Activated T-helper 1 cell treated with anti-CD3 and anti-CD28 coated beads, Interleukin-12 subunit alpha, Interleukin-12 subunit beta, Interleukin-2, Interleukin-4 antibody, amounts not matched to agents 30 ng/mL and 10 ng/mL and 1 ng/mL, durations not matched to agents 14 hours and 24 hours and 36 hours (primary cell): ENCODE data around the gene TMBIM1. TPM values are rescaled to one million over a fixed set of nuclear protein-coding genes. Genes with fewer than 3 reads are reported as not detected.
"Not testable (repeated sequence)": the region's sequence is repeated elsewhere in the genome, so short reads cannot be mapped to it uniquely, and the experiment has no call there.

ENCODE experiments used
- DNase-seq: peaks from one replicate; pipeline ENCODE4 v3.0.0; 2021; ENCODE audit warnings: low spot score
- H3K27ac Mint-ChIP-seq: one replicate; pipeline ENCODE4 v1.8.0; 2021; ENCODE audit warnings: mild to moderate bottlenecking, mixed read lengths
- H3K27me3 Mint-ChIP-seq: one replicate; pipeline ENCODE4 v1.8.0; 2022; ENCODE audit warnings: mild to moderate bottlenecking, moderate library complexity, mixed read lengths; ENCODE audit not compliant: insufficient read depth
- H3K36me3 Mint-ChIP-seq: one replicate; pipeline ENCODE4 v1.8.0; 2021; ENCODE audit warnings: low read depth, mixed read lengths
- H3K4me1 Mint-ChIP-seq: one replicate; pipeline ENCODE4 v1.8.0; 2021; ENCODE audit warnings: low read depth, mixed read lengths
- H3K4me3 Mint-ChIP-seq: one replicate; pipeline ENCODE4 v1.8.0; 2021; ENCODE audit warnings: mild to moderate bottlenecking, moderate library complexity, mixed read lengths
- H3K9me3 Mint-ChIP-seq: one replicate; pipeline ENCODE4 v1.8.0; 2021; ENCODE audit warnings: mixed read lengths
- intact Hi-C: fragments of 100-400 bp; cut with micrococcal nuclease; formaldehyde crosslinking; loops from one replicate; pipeline ENCODE4 v1.15.1; 2024
- total RNA-seq: library from RNA; stranded (reverse); gene quantifications from 2 replicates; pipeline ENCODE4 v1.2.3, GENCODE V29; 2022

TMBIM1 gene
- total RNA-seq, 1 donor from 2014 or later, result 66.2 TPM

DNA sequence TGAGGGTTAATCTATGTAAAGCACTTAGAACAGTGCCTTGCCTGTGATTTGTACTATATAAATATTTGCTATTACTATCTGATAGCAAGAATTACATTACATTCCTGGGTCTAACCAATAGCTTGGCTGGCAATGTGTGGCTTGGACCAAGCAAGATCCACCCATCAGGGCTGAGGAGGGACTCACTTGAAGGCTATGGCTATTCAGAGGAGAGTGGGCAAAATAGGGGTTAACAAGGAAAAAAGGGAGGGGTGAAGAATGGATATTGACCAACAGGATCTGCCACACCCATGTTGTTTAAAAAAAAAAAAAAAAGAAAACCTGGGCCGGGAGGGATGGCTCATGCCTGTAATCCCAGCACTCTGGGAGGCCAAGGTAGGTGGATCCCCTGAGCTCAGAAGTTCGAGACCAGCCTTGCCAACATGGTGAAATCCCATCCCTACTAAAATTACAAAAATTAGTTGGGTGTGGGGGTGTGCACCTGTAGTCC, 20.0 kb upstream of the TMBIM1 start:
- DNase-seq, result no peak
- H3K9me3 Mint-ChIP-seq, result no peaks in the 10 kb centered on the region
- intact Hi-C loops, result no loop called here

DNA sequence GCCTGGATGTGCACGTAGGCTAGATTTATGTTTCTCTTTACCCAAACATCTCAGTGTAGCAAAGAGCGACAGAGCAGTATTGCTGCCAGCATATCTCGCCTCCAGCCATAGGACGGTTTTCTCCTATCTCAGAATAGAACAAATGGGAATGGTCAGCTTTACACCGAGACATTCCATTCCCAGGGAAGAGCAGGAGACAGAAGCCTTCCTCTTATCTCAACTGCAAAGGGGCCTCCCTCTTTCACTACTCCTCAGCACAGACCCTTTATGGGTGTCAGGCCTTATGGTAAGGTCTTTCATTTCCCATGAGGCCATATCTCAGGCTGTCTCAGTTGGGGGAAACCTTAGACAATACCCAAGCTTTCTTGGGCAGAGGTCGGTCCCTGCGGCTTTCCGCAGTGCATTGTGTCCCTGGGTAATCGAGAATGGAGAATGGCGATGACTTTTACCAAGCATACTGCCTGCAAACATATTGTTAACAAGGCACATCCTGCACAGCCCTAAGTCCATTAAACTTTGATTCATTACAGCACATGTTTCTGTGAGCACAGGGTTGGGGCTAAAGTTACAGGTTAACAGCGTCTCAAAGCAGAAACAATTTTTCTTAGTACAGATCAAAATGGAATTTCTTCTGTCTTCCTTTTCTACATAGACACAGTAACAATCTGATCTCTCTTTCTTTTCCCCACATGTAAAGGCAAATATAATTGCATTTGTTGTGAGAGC, 19.4 kb upstream of the TMBIM1 start:
- not testable (repeated sequence) for H3K4me3 Mint-ChIP-seq

More for the DNA sequence above, 20.0 kb upstream of the TMBIM1 start:
- H3K36me3 Mint-ChIP-seq, result peaks cover 8% of the 10 kb centered on the region
- peaks cover 5% of the 10 kb centered on the region for H3K27me3 Mint-ChIP-seq
- peak overlapping the region; percentile 34 for H3K27ac Mint-ChIP-seq
- H3K4me1 Mint-ChIP-seq, result peaks cover 20% of the 10 kb centered on the region
- no peak overlapping the region for H3K4me3 Mint-ChIP-seq

DNA sequence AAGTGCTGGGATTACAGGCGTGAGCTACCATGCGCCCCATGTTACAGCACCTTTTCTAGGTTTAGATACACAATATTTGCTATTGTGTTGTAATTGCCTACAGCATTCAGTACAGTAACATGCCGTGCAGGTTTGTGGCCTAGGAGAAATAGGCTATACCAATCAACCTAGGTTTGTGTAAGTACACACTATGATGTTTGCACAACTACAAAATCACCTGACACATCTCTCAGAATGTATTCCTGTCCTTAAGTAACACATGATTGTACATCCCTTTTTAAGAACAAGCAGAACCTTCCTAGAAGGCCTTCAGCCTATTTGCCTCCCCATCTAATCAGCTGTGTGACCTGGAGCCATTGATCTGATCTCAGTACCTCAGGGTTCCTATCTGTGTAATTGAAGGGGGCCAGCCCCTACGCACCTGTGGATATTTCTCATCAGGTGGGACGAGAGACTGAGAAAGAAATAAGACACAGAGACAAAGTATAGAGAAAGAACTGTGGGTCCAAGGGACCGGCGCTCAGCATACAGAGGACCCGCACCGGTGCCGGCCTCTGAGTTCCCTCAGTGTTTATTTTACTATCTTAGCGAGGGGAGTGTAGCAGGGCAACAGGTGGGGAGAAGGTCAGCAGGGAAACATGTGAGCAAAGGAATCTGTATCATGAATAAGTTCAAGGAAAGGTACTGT, 18.7 kb upstream of the TMBIM1 start:
- peaks cover 7% of the 10 kb centered on the region for H3K27me3 Mint-ChIP-seq
- H3K4me3 Mint-ChIP-seq, result no peak overlapping the region
- peaks cover 4% of the 10 kb centered on the region for H3K36me3 Mint-ChIP-seq
- intact Hi-C loops, result no loop called here
- peaks cover 7% of the 10 kb centered on the region for H3K4me1 Mint-ChIP-seq
- no peak for DNase-seq
- no peaks in the 10 kb centered on the region for H3K9me3 Mint-ChIP-seq
- no peak overlapping the region for H3K27ac Mint-ChIP-seq

More for the DNA sequence above, 19.4 kb upstream of the TMBIM1 start:
- H3K27me3 Mint-ChIP-seq, H3K9me3 Mint-ChIP-seq, DNase-seq, intact Hi-C loops, H3K36me3 Mint-ChIP-seq: not testable (repeated sequence)
- Mint-ChIP-seq H3K27ac (peak overlapping the region; percentile 34), H3K4me1 (peaks cover 14% of the 10 kb centered on the region)

DNA sequence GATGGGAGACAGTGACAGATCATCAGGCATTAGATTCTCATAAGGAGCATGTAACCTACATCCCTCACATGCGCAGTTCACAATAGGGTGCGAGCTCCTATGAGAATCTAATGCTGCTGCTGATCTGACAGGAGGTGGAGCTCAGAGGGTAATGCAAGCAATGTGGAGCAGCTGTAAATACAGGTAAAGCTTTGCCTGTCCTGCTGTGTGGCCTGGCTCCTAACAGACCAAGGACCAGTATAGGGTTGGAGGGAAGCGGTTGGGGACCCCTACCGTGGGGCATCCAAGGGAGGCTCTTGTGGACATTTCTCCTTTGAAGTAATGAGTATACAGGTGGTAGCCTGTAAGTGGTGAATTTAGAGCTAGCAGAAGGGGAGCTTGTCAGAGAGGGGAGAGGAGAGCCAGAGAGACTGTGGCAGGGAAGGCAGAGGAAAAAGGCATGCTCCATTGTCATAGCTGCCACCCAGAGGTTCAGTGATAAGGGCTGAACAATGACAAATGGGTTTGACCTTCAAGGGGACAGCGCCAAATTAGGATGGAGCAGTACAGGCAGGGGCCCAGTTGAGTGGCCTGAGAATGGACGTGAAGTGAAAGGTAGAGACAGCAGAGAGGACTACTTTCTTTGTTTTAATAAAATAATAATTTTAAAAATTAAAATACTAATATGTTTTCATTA, 15.2 kb upstream of the TMBIM1 start:
- DNase-seq, result no peak
- Mint-ChIP-seq H3K27me3 (peaks cover 9% of the 10 kb centered on the region), H3K27ac (no peak overlapping the region), H3K4me1 (no peaks in the 10 kb centered on the region), H3K36me3 (no peaks in the 10 kb centered on the region), H3K9me3 (no peaks in the 10 kb centered on the region), H3K4me3 (no peak overlapping the region)
- intact Hi-C loops, result no loop called here

- intact Hi-C loops, result no loop called here
- H3K36me3 Mint-ChIP-seq, result no peaks in the 10 kb centered on the region
- H3K27me3 Mint-ChIP-seq, result peaks cover 9% of the 10 kb centered on the region
Observed at GRCh38 chr2:218306184-218306920, 14.0 kb upstream of the TMBIM1 start.

DNA sequence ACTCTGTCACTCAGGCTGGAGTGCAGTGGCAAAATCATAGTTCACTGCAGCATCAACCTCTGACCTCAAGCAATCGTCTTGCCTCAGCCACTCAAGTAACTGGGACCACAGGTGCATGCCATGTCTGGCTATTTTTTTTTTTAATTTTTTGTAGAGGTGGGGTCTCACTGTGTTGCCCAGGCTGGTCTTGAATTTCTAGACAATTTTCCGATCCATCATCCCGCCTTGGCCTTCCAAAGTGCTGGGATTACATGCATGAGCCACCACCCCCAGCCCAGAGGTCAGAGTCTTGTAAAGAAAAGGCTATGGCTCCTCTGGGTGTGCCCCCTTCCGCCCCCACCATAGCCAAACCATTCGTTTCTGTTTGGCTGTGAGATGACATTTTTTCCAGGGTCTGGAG, 13.1 kb upstream of the TMBIM1 start:
- Mint-ChIP-seq H3K4me3 (no peak overlapping the region), H3K36me3 (no peaks in the 10 kb centered on the region), H3K9me3 (no peaks in the 10 kb centered on the region), H3K27ac (no peak overlapping the region), H3K27me3 (peaks cover 9% of the 10 kb centered on the region), H3K4me1 (peaks cover 5% of the 10 kb centered on the region)
- no peak for DNase-seq
- intact Hi-C loops, result no loop called here

More at GRCh38 chr2:218306184-218306920, 14.0 kb upstream of the TMBIM1 start:
- no peaks in the 10 kb centered on the region for H3K9me3 Mint-ChIP-seq
- H3K4me1 Mint-ChIP-seq, result peaks cover 3% of the 10 kb centered on the region
- no peak overlapping the region for H3K4me3 Mint-ChIP-seq
- no peak overlapping the region for H3K27ac Mint-ChIP-seq
- no peak for DNase-seq

DNA sequence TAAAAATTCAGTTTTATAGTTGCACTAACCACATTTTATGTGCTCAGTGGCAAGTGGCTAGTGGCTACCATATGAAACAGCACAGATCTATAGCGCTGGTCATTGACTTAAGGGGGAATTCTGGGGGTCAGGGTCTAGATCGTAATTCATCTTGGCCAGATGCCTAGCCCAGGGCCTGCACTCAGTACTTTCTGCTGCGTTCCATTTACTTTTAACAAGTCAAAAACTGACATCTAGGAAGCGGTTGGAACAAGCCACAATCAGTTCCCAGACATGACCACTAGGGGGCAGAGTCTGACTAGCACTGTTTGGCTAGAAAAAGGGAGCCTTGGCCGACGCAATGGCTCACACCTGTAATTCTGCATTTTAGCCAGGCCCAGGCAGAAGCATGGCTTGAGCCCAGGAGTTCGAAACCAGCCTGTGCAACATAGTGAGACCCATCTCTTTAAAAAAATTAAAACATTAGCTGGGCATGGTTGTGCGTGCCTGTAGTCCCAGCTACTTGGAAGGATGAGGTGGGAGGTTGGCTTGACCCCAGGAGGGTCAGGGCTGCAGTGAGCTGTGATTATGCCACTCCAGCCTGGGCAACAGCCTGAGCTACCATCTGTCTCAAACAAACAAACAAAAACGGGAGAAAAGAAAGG, 9.0 kb upstream of the TMBIM1 start:
- no peak overlapping the region for H3K4me3 Mint-ChIP-seq
- peak; percentile 83 for DNase-seq
- no peaks in the 10 kb centered on the region for H3K36me3 Mint-ChIP-seq
- no peaks in the 10 kb centered on the region for H3K9me3 Mint-ChIP-seq
- no peak overlapping the region for H3K27ac Mint-ChIP-seq
- H3K27me3 Mint-ChIP-seq, result peaks cover 2% of the 10 kb centered on the region
- peaks cover 5% of the 10 kb centered on the region for H3K4me1 Mint-ChIP-seq
- intact Hi-C loops, result loop anchor here (1.0 to 5.0 kb wide), 9 partner anchors 9 to 267 kb away; partner anchors contain the start of genes CATIP, CNOT9, TMBIM1 and USP37

DNA sequence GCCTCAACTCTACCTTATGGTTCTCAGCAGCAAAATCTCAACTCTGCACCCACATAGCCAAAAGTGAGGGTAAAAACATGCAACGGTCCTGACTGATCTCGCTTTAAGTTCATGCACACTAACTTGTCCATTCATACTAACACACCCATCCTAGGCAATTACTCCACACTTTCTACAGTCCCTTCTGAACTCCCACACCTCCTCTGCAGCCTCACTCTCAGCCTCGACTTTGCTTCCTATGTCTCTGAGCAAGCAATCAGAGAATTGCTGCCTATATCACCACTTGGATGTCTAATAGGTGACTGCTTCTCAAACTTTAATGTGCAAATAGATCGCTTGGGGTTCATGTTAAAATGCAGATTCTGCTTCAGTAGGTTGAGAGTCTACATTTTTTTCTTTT, 7.8 kb upstream of the TMBIM1 start:
- H3K4me3 Mint-ChIP-seq, result no peak overlapping the region

GRCh38 chr2:218298314-218298875, 6.1 kb upstream of the TMBIM1 start:
- intact Hi-C loops, result no loop called here
- peaks cover 20% of the 10 kb centered on the region for H3K4me1 Mint-ChIP-seq
- no peaks in the 10 kb centered on the region for H3K27me3 Mint-ChIP-seq
- no peak for DNase-seq
- H3K9me3 Mint-ChIP-seq, result no peaks in the 10 kb centered on the region
- no peaks in the 10 kb centered on the region for H3K36me3 Mint-ChIP-seq
- no peak overlapping the region for H3K4me3 Mint-ChIP-seq
- no peak overlapping the region for H3K27ac Mint-ChIP-seq

More for the DNA sequence above, 7.8 kb upstream of the TMBIM1 start:
- DNase-seq, result no peak
- Mint-ChIP-seq H3K9me3 (no peaks in the 10 kb centered on the region), H3K4me1 (peaks cover 9% of the 10 kb centered on the region), H3K27ac (no peak overlapping the region), H3K36me3 (no peaks in the 10 kb centered on the region), H3K27me3 (peaks cover 2% of the 10 kb centered on the region)
- intact Hi-C loops, result loop anchor here (2.0 to 5.0 kb wide), 3 partner anchors 67 to 217 kb away; no protein-coding TSS in a partner anchor

GRCh38 chr2:218296847-218297246, 4.5 kb upstream of the TMBIM1 start:
- intact Hi-C loops, result no loop called here

DNA sequence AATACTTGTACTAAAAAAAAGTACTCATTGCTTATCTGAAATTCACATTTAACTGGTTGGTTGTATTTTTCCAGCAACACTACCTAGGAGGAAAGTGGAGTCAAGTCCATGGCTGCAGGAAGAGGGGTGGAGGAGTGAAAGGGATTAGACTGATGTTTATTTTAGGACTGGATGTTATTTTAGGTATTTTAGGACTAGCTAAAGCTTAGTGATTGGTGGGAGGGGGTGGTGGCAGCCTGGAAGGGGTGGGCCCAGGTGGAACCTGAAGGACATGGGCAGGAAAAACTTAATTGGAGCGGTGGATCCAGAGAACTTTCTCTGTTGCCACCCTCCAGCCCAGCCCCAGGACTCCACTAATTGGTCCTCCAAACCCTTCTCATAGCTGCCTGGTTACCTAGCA, 3.9 kb upstream of the TMBIM1 start:
- no peaks in the 10 kb centered on the region for H3K27me3 Mint-ChIP-seq
- H3K4me3 Mint-ChIP-seq, result no peak overlapping the region
- H3K9me3 Mint-ChIP-seq, result no peaks in the 10 kb centered on the region
- intact Hi-C loops, result no loop called here
- no peaks in the 10 kb centered on the region for H3K36me3 Mint-ChIP-seq
- no peak overlapping the region for H3K27ac Mint-ChIP-seq
- DNase-seq, result no peak
- peaks cover 23% of the 10 kb centered on the region for H3K4me1 Mint-ChIP-seq

More at GRCh38 chr2:218296847-218297246, 4.5 kb upstream of the TMBIM1 start:
- Mint-ChIP-seq H3K4me1 (peaks cover 27% of the 10 kb centered on the region), H3K9me3 (no peaks in the 10 kb centered on the region), H3K36me3 (no peaks in the 10 kb centered on the region), H3K27ac (no peak overlapping the region), H3K4me3 (no peak overlapping the region), H3K27me3 (no peaks in the 10 kb centered on the region)
- DNase-seq, result no peak

- no peak overlapping the region for H3K4me3 Mint-ChIP-seq
- H3K4me1 Mint-ChIP-seq, result peaks cover 33% of the 10 kb centered on the region
- intact Hi-C loops, result no loop called here
- H3K9me3 Mint-ChIP-seq, result no peaks in the 10 kb centered on the region
- H3K27ac Mint-ChIP-seq, result no peak overlapping the region
- no peaks in the 10 kb centered on the region for H3K27me3 Mint-ChIP-seq
- no peak for DNase-seq
- no peaks in the 10 kb centered on the region for H3K36me3 Mint-ChIP-seq
Observed at GRCh38 chr2:218295029-218295428, 2.7 kb upstream of the TMBIM1 start.
